OCI-LY7 (cell line): Measurements from ENCODE around the gene IFNL4. TPM values are rescaled to one million over a fixed set of nuclear protein-coding genes. Genes with fewer than 3 reads are reported as not detected.

Experiments used
- BruUV-seq: library from RNA; stranded (reverse); fragments of 400-500 nt; replicated peaks from 2 replicates; lab custom pipeline; 2021; lab: Mats Ljungman, UMichigan
- CTCF ChIA-PET: fragments of 300-600 bp; sonication (Branson Sonifier 250); formaldehyde crosslinking; loops from one replicate; lab custom pipeline; 2022; ENCODE audit warnings: antibody characterized with exemption; ENCODE audit not compliant: unreplicated experiment; lab: Charles Lee
- POLR2A ChIA-PET: fragments of 300-600 bp; sonication (Branson Sonifier 250); formaldehyde crosslinking; loops from one replicate; lab custom pipeline; 2022; ENCODE audit warnings: antibody characterized with exemption; lab: Charles Lee
- DNase-seq: peaks from one replicate; pipeline ENCODE4 v3.0.0-alpha.2; 2015; ENCODE audit warnings: low spot score
- H2AFZ ChIP-seq: fragments of 200-600 bp; sonication (generic), shearing (Covaris generic); 2 replicates; pipeline ENCODE4 v1.6.1; 2014; ENCODE audit warnings: mild to moderate bottlenecking, antibody characterized with exemption, low read length, moderate library complexity
- H3K27ac ChIP-seq: fragments of 200-600 bp; sonication (generic); 2 replicates; pipeline ENCODE4 v1.5.1; 2014; ENCODE audit warnings: mixed run types, low read depth, mild to moderate bottlenecking, moderate library complexity, low read length, inconsistent platforms; ENCODE audit not compliant: poor library complexity, severe bottlenecking
- H3K36me3 ChIP-seq: fragments of 200-600 bp; sonication (generic); 2 replicates; pipeline ENCODE4 v1.6.1; 2014; ENCODE audit warnings: mild to moderate bottlenecking, antibody characterized with exemption, low read length, moderate library complexity, mixed read lengths; ENCODE audit not compliant: insufficient read depth
- H3K4me1 ChIP-seq: fragments of 200-600 bp; sonication (generic); 2 replicates; pipeline ENCODE4 v1.5.1; 2014; ENCODE audit warnings: mild to moderate bottlenecking, low read length; ENCODE audit not compliant: insufficient read depth, poor library complexity, severe bottlenecking
- H3K4me2 ChIP-seq: fragments of 200-600 bp; sonication (generic); 2 replicates; pipeline ENCODE4 v1.6.1; 2014; ENCODE audit warnings: mild to moderate bottlenecking, low read length
- H3K4me3 ChIP-seq: fragments of 200-600 bp; sonication (generic); 2 replicates; pipeline ENCODE4 v1.5.1; 2014; ENCODE audit warnings: mild to moderate bottlenecking, low read depth, low read length; ENCODE audit not compliant: poor library complexity, severe bottlenecking
- H3K79me2 ChIP-seq: fragments of 200-600 bp; sonication (generic); 2 replicates; pipeline ENCODE4 v1.6.1; 2016; ENCODE audit warnings: low read depth, mild to moderate bottlenecking, low read length, moderate library complexity, mixed read lengths; ENCODE audit not compliant: insufficient read depth
- H3K9me2 ChIP-seq: fragments of 200-600 bp; sonication (generic); 2 replicates; pipeline ENCODE4 v1.6.1; 2016; ENCODE audit warnings: mild to moderate bottlenecking, low read length, mixed read lengths; ENCODE audit not compliant: insufficient read depth
- H3K9me3 ChIP-seq: fragments of 200-600 bp; sonication (generic); 2 replicates; pipeline ENCODE4 v1.6.1; 2014; ENCODE audit warnings: mild to moderate bottlenecking, mixed run types, low read length, mixed read lengths
- H4K20me1 ChIP-seq: fragments of 200-600 bp; sonication (generic); 2 replicates; pipeline ENCODE4 v1.6.1; 2014; ENCODE audit warnings: mild to moderate bottlenecking, antibody characterized with exemption, low read length, moderate library complexity, mixed read lengths; ENCODE audit not compliant: insufficient read depth
- CTCF ChIP-seq: fragments of 200-600 bp; sonication (generic); conservative IDR thresholded peaks from 2 replicates; pipeline ENCODE4 v1.5.1; 2014; ENCODE audit warnings: mild to moderate bottlenecking, antibody characterized with exemption, low read length, moderate library complexity, mixed read lengths
- EZH2phosphoT487 ChIP-seq: fragments of 200-600 bp; sonication (generic); IDR thresholded peaks from 2 replicates; pipeline ENCODE4 v1.6.1; 2018; ENCODE audit warnings: low read depth, borderline replicate concordance, mild to moderate bottlenecking, mixed run types, antibody characterized with exemption, low read length, moderate library complexity, mixed read lengths
- intact Hi-C: fragments of 100-400 bp; cut with micrococcal nuclease; formaldehyde crosslinking; loops from one replicate; pipeline ENCODE4 v1.10.0; 2022; ENCODE audit not compliant: unreplicated experiment
- total RNA-seq, 2 experiments: library from RNA; depleted of rRNA in 1 of 2; stranded (reverse); fragments of >200 nt in 1 of 2; shearing (Covaris generic) in 1 of 2; gene quantifications; 2 replicates each; pipeline ENCODE4 v1.2.3, GENCODE V29; 2014 to 2022

The IFNL4 gene
- total RNA-seq, 2 experiments from 2014 or later = not detected

GRCh38 chr19:39257227-39257626 is 8.6 kb upstream of the IFNL4 start:
- no peaks in the 10 kb centered on the region for H4K20me1 ChIP-seq
- H3K9me2 ChIP-seq = no peaks in the 10 kb centered on the region
- no peak overlapping the region for H2AFZ ChIP-seq
- no peak for DNase-seq
- H3K27ac ChIP-seq = no peak overlapping the region
- no peaks in the 10 kb centered on the region for H3K79me2 ChIP-seq
- BruUV-seq = no TSS peak
- POLR2A ChIA-PET = no interaction called here
- CTCF ChIA-PET = no interaction called here
- TF ChIP-seq EZH2phosphoT487 (no peak), CTCF (no peak)
- no peaks in the 10 kb centered on the region for H3K36me3 ChIP-seq
- H3K4me2 ChIP-seq = no peak overlapping the region
- intact Hi-C loops = no loop called here
- H3K4me1 ChIP-seq = no peaks in the 10 kb centered on the region
- H3K9me3 ChIP-seq = no peaks in the 10 kb centered on the region
- H3K4me3 ChIP-seq = no peak overlapping the region

- H3K79me2 ChIP-seq = no peaks in the 10 kb centered on the region
- no peak overlapping the region for H3K4me3 ChIP-seq
- CTCF ChIA-PET = interaction anchor here (0.6 kb wide), 1 partner anchor 17 kb away, joined by 7 read pairs; no protein-coding TSS in a partner anchor
- DNase-seq = no peak
- no peaks in the 10 kb centered on the region for H3K9me2 ChIP-seq
- H3K27ac ChIP-seq = no peak overlapping the region
- no peak overlapping the region for H3K4me2 ChIP-seq
- no peaks in the 10 kb centered on the region for H3K4me1 ChIP-seq
- intact Hi-C loops = no loop called here
- H4K20me1 ChIP-seq = no peaks in the 10 kb centered on the region
- POLR2A ChIA-PET = no interaction called here
- no peak overlapping the region for H2AFZ ChIP-seq
- no peak for TF ChIP-seq CTCF
- TF ChIP-seq EZH2phosphoT487 = no peak
- BruUV-seq = no TSS peak
- no peaks in the 10 kb centered on the region for H3K9me3 ChIP-seq
- H3K36me3 ChIP-seq = no peaks in the 10 kb centered on the region
These were observed 6.1 kb upstream of the IFNL4 start for GRCh38 chr19:39254531-39255345.
